Neural crest cell (in vitro differentiated cells): ENCODE measurements around the gene ITIH5. TPM values are rescaled to one million over a fixed set of nuclear protein-coding genes. Genes with fewer than 3 reads are reported as not detected.

Experiments used
- DNase-seq: peaks from one replicate; pipeline ENCODE4 v3.0.0; 2021; ENCODE audit warnings: low read depth, mixed read lengths, low spot score
- H3K27ac Mint-ChIP-seq: one replicate; pipeline ENCODE4 v1.8.0; 2021; ENCODE audit warnings: mild to moderate bottlenecking, mixed read lengths; ENCODE audit not compliant: unreplicated experiment
- H3K27me3 Mint-ChIP-seq: 2 replicates; pipeline ENCODE4 v1.8.0; 2021; ENCODE audit warnings: low read depth, mild to moderate bottlenecking, mixed read lengths
- H3K36me3 Mint-ChIP-seq: 2 replicates; pipeline ENCODE4 v1.8.0; 2021; ENCODE audit warnings: low read depth, mild to moderate bottlenecking, mixed read lengths
- H3K4me1 Mint-ChIP-seq: 2 replicates; pipeline ENCODE4 v1.8.0; 2021; ENCODE audit warnings: mixed read lengths
- H3K4me3 Mint-ChIP-seq: one replicate; pipeline ENCODE4 v1.8.0; 2021; ENCODE audit warnings: mild to moderate bottlenecking, mixed read lengths
- H3K9me3 Mint-ChIP-seq: 2 replicates; pipeline ENCODE4 v1.8.0; 2021; ENCODE audit warnings: mixed read lengths
- CTCF ChIP-seq: fragments of 200-600 bp; sonication (generic); conservative IDR thresholded peaks from 2 replicates; pipeline ENCODE4 v1.5.0; 2021; ENCODE audit warnings: antibody characterized with exemption, mild to moderate bottlenecking
- total RNA-seq: library from RNA; stranded (reverse); gene quantifications from 2 replicates; pipeline ENCODE4 v1.2.1, GENCODE V29; 2021

Gene ITIH5
- total RNA-seq, 1 donor from 2014 or later = not detected

GRCh38 chr10:7605565-7606295, 61.0 kb downstream of the ITIH5 start:
- Mint-ChIP-seq H3K36me3 (no peaks in the 10 kb centered on the region), H3K27me3 (no peaks in the 10 kb centered on the region)
- TF ChIP-seq CTCF = no peak

GRCh38 chr10:7601023-7601656, 65.6 kb downstream of the ITIH5 start:
- no peaks in the 10 kb centered on the region for H3K36me3 Mint-ChIP-seq
- no peaks in the 10 kb centered on the region for H3K9me3 Mint-ChIP-seq
- H3K27ac Mint-ChIP-seq = no peak overlapping the region
- DNase-seq = no peak
- no peak for TF ChIP-seq CTCF
- peaks cover 4% of the 10 kb centered on the region for H3K4me1 Mint-ChIP-seq
- no peak overlapping the region for H3K4me3 Mint-ChIP-seq
- H3K27me3 Mint-ChIP-seq = no peaks in the 10 kb centered on the region

More at GRCh38 chr10:7605565-7606295, 61.0 kb downstream of the ITIH5 start:
- no peak for DNase-seq
- no peak overlapping the region for H3K27ac Mint-ChIP-seq
- no peak overlapping the region for H3K4me3 Mint-ChIP-seq
- H3K4me1 Mint-ChIP-seq = no peaks in the 10 kb centered on the region
- no peaks in the 10 kb centered on the region for H3K9me3 Mint-ChIP-seq

- Mint-ChIP-seq H3K4me3 (no peak overlapping the region), H3K36me3 (no peaks in the 10 kb centered on the region), H3K27ac (no peak overlapping the region), H3K27me3 (no peaks in the 10 kb centered on the region), H3K4me1 (peaks cover 6% of the 10 kb centered on the region), H3K9me3 (peaks cover 3% of the 10 kb centered on the region)
- TF ChIP-seq CTCF = no peak
- DNase-seq = no peak
Observed at GRCh38 chr10:7598771-7599170, 68.0 kb downstream of the ITIH5 start.

DNA sequence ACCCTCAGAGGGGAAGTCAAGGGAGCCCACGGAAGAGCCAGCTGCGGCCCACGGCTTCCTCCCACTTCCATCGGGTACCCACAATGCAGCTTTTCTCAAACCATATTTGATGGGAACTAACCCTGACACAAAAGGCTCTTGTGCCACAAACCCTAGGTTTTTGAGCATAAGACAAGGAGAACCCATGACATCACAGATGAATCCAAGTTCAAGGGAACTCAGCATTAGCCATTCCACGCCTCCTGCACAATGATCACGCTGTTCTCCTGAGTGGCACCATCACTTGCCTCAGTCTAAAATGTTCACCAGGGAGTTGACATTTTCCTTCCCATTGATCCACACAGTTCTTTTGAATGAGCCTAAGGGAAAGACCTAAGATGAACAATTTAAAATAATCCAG, 70.4 kb downstream of the ITIH5 start:
- no peak for DNase-seq
- Mint-ChIP-seq H3K36me3 (no peaks in the 10 kb centered on the region), H3K9me3 (peaks cover 3% of the 10 kb centered on the region), H3K27ac (no peak overlapping the region), H3K4me3 (no peak overlapping the region), H3K27me3 (no peaks in the 10 kb centered on the region), H3K4me1 (peaks cover 6% of the 10 kb centered on the region)
- TF ChIP-seq CTCF = no peak

DNA sequence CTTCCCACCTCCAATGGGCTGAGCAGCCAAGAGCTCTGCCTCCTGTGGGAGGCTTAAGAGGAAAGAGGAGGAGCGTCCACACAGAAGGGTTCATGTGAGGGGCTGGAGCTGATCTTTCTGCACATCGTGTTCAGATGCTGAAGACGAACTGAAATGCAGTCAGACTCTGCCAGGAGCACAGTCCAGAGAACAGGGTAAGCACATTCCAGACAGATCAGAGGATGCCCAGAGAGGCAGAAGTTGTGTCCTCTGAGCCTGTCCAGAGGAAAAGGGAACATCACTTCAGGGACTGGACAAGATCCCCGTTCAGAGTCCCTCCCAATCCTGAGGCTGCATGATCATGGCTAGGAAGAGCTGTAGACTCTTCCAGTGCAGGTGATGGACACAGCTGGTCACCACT, 72.9 kb downstream of the ITIH5 start:
- Mint-ChIP-seq H3K36me3 (no peaks in the 10 kb centered on the region), H3K4me3 (no peak overlapping the region)
- TF ChIP-seq CTCF = no peak

More for the DNA sequence above, 72.9 kb downstream of the ITIH5 start:
- DNase-seq = no peak
- H3K4me1 Mint-ChIP-seq = peaks cover 6% of the 10 kb centered on the region
- no peak overlapping the region for H3K27ac Mint-ChIP-seq
- peaks cover 2% of the 10 kb centered on the region for H3K27me3 Mint-ChIP-seq
- peaks cover 3% of the 10 kb centered on the region for H3K9me3 Mint-ChIP-seq
